Fibroblast of skin of left biceps (primary cell): Measurements from ENCODE around the gene ACD.
A peak's percentile ranks its signal among the peaks of the same experiment; 100 is the strongest.
"Not testable (repeated sequence)": the region's sequence is repeated elsewhere in the genome, so short reads cannot be mapped to it uniquely, and the experiment has no call there.

Source experiments
- DNase-seq, 2 experiments: peaks; one replicate each; pipeline ENCODE4 v3.0.0-alpha.2; 2013; ENCODE audit warnings: low read depth in 2 of 2

ACD gene

DNA sequence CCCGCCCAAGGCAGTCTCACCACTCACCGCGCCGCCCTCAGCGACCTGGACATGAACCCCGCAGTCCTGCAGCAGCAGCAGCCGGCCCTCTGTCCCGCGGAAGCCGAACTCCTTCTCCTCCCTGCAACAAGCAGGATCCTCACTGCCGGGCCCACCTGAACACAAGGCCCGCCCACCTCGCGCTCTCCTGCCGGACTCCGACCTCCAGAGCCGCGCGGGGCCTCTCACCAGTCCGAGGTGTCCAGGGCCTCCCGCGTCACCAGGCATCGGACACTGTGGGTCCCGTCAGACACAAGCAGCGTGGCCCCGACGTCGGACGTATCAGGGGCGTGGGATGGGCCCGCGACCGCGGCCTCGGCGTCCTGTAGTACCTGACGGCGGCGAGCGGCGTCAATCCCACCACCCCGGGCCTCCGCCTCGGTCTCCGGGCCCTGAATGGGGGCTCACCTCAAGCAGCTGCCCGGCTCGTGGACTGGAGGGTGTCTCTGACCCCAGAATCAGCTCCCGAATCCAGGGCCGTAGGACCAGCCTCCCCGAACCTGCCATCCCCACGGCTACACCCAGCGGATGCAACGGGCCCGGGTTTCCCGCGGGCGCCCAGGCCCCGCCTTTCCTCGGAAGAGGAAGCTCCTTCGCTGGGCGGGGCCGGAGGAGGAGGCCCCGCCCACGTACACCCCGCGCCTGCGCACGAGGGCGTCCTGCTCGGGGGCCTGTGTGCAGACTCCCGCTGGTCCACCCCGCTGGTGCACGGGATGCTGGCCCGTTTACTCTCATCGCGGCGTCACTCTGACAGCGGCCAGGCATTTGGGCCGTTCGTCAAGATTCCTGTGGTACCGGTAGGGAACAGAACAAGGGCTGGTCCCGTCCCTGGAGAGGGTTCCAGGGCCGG is at the start of gene ACD:
Gene ACD (minus strand): TSS at position 586 of the 889 bp plus-strand sequence. CDS start 40 bp downstream, at position 546.
- DNase-seq = peak; percentile 67 to 71

DNA sequence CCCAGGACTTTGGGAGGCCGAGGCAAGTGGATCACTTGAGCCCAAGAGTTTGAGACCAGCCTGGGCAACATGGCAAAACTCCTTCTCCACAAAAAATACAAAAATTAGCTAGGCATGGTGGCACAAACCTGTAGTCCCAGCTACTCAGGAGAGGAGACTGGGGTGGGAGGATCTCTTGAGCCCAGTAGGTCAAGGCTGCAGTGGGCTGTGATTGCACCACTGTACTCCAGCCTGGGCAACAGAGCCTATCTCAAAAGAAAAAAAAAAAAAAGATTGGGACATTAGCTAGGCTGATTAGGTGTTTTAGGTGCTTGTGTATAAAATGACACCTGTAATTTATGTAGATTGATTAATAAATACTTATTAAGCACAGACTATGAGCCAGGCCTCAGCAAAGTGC is 49.0 kb upstream of the ACD start:
- no peak for DNase-seq

DNA sequence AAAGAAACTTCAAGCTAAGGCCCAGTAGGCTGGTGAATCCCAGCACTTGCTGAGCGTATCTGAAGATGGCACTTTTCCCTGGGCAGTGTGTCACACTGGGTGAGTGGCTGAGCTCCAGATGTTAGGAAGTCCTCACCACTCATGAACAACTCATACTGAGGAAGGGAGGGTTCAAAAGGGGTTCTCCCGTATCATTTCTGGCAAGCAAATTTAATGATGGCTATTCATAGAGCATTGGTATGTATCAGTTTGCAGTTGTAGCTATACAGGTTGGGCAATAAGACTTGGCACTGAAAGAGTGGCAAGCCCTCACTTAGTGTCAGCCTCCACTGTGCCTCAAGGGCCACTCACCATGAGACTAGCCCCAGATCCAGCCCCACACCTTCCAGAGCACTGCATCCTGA is 48.3 kb upstream of the ACD start:
- DNase-seq = no peak

DNA sequence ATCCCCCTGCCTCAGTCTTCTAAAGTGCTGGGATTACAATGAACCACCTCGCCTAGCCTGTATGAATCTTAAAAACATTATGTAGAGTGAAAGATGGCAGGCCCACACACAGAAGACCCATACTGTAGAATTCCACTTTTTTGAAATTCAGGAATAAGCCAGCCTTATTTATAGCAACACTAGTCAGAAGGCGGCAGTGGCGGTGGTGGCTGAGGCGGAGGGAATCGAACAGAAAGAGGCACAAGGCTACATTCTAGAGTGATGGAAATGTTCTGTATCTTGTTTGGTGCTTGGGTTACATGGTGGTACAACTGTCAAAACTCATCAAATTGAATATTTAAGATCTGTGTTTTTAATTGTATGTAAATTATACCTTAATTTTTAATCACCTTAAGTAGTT is 47.7 kb upstream of the ACD start:
- DNase-seq = no peak

DNA sequence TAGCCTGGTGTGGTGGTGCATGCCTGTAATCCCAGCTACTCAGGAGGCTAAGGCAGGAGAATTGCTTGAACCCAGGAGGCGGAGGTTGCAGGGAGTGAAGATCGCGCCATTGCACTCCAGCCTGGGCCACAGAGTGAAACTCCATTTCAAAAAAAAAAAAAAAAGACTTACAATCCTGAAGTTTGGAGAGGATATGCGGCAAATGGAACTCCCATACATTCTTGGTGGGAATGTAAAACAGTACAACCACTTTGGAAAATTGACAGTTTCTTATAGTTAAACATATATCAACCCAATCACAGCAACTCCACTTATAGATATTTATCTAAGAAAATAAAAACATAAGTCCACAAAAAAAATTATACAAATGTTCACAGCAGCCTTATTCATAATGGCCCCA is 47.1 kb upstream of the ACD start:
- no peak for DNase-seq

DNA sequence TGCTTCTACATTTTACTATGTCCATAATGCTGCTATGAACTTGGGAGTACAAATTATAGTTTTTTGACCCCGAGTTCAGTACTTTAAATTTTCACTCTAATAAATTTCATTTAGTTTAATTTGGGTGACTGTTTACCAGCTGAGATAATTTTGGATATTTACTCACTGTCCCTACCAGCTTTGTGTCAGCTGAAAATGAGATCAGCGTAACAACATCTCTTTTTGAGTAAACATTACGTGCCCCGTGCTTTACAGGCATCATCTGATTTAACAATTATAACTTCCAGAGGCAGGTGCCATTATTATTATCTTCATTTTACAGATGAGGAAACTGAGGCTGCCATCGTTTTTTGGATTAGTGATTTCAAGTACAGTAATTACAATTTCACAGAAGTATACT is 44.0 kb upstream of the ACD start:
- DNase-seq = no peak

DNA sequence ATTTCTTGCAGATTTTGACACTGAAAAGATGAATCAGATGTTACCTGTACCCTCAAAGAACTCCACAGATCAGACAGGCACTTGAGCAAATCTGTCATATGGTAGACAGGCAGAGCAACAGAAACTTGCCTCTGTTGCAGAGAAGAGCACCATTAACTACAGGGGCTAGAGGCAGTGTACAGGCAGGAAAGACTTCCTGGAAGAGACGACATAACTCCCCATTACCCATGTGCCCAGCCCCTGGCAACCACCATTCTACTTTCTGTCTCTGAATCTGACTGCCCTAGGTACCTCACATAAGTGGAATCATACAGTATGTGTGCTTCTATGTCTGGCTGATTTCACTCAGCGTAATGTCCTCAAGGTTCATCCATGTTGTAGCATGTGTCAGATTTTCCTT is 43.6 kb upstream of the ACD start:
- DNase-seq = no peak

DNA sequence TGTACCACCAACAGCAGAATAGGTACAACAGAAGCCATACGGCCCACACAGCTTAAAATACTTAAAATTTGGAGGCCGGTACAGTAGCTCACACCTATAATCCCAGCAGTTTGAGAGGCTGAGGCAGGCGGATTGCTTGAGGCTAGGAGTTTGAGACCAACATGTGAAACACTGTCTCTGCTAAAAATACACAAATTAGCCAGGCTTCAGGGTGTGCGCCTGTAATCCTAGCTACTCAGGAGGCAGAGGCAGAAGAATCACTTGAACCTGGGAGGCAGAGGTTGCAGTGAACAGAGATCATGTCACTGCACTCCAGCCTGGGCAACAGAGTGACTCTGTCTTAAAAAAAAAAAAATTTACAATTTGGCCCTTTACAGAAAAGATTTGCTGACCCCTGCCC is 42.1 kb upstream of the ACD start:
- DNase-seq = no peak

DNA sequence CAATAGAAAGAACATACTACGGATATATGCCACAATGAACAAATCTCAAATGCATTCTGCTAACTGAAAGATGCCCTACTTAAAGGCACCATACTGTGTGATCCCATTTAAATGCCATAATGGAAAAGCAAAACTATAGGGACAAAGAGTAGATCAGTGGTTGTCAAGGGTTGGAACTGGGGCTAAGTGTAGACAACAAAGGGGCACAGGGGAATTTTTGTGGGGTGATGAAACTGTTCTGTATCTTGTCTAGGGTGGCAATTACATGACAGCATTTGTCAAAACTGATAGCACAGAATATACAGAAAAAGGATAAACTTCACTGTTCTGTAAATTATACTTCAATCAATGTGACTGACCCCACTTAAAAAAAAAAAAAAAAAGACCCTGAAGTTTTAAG is 41.4 kb upstream of the ACD start:
- DNase-seq = no peak

DNA sequence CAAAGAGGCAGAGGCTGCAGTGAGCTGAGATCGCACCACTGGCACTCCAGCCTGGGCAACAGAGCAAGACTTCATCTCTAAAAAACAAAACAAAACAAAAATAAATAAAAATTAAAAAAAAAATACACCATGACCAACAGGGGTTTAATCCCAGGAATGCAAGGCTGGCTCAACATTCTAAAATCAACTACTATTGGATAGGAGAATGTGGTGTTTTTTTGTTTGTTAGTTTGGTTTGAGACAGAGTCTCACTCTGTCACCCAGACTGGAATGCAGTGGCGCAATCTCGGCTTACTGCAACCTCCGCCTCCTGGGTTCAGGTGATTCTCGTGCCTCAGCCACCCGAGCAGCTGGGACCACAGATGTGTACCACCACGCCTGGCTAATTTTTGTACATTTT is 39.2 kb upstream of the ACD start:
- no peak for DNase-seq

DNA sequence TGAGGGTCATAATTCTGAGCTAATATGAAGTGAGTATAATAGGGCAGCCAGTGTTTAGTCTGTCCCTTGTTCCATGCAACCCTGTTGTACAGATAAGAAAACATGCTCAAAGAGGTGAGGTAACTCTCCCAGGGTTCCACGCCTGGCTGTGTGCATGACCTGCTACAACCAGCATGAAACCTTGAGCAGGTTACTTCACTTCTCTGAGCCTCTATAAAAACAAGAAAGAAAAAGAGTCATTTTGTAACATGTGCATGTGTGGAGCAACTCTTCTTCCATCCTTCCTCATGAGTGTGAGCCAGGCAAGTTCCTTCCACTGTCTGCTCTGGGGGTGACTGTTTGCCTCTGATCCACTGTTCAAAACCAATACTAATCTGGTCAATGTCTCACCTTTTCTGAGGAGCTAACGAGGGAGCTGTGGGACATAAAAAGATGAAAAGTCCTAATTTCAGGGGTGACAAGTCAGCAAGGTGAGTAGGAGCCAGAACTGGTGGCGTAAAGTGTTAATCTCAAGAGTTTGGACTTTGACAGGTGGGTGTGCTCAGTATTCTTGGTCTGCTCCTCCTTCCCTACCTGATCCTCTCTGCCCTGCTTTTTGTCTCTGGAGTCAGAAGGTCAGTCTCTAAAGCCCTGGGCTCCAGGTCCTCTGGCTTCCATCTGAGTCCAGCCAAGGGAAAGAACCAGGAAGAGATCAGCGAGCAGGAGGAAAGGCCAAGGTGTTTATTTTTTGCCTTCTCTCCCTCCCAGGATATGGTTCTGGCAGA is 37.5 kb upstream of the ACD start:
- DNase-seq = no peak

DNA sequence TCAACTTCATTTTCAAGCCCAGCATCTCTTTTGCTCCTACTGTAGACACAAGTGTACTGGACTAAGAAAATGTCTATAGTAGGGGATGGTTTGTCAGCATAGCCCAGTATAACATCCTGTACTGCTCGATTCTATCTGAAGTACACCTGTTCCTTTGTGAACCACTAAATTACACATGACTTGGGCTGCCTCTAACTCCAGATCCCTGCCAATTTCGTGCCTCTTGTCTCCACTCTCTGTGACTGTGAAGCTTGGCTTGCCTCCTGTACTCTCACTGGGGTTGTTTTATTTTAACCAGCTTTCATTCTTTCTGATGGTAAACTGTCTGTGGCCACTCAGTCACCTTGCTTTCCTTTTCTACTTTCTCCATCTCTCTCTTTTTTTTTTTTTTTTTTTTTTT is 34.6 kb upstream of the ACD start:
- no peak for DNase-seq

DNA sequence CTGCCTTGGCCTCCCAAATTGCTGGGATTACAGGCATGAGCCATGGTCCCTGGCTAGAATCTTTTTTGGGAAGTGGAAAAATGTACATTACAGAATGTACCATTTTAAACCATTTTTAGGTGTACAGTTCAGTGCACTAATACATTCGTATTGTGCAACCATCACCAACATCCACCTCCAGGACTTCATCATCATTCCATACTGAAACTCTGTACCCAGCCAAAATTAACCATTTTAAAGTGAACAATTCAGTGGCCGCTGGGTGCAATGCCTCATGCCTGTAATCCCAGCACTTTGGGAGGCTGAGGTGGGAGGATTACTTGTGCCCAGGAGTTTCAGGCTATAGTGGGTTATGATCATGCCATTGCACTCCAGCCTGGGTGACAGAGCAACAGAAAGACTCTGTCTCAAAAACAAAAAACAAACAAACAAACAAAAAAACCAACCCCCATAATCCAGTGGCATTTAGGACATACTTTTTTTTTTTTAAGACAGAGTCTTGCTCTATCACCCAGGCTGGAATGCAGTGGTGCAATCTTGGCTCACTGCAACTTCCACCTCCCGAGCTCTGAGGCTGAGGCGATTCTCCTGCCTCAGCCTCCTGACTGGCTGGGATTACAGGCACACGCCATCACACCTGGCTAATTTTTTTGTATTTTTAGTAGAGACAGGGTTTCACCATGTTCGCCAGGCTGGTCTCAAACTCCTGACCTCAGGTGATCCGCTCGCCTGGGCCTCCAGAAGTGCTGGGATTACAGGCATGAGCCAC is 33.6 kb upstream of the ACD start:
- DNase-seq = not testable (repeated sequence)

DNA sequence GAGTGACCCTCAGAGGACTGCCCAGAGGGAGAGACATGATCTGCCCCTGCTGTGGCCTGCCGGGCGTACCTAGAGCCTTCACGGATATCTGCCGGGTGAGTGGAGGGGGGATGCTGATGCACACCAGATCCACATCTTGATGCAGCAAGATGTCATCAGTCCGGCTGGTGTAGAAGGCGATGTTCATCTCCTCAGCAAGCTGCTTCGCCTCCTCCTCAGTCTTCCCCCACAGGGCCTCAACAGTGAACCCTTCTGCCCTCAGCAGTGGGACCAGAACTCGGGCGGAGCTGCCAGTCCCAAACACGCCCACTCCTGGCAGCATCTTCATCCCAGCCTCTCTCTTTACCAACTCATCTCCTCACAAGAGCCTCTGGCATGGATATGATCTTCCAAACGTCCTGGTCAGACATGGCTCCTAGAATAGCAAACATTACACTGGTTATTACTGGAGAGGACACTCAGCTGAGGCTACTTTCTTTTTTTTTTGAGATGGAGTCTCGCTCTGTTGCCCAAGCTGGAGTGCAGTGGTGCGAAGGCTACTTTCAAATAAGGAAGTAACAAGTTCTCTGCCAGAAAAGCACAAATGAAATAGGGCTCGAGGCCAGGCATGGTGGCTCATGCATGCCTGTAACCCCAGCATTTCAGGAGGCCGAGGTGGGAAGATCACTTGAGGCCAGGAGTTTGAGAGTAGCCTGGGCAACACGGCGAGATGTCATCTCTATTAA is 25.5 kb upstream of the ACD start:
- no peak for DNase-seq

DNA sequence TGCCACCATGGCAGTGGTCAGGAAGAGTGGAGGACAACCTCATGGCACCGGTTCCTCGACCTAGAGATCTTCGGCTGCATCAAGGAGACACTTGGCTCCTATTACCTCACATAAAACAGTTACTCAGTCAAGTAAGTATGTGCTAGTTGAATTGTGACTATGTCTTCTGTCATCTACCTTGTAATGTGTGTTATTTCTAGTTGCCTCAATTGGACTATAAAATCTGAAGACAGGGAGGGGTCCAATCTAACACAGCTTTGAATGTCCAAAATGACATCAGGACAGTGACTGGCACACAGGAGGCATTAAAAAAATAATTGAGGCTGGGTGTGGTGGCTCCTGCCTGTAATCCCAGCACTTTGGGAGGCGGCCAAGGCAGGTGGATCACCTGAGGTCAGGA is 23.7 kb upstream of the ACD start:
- no peak for DNase-seq

DNA sequence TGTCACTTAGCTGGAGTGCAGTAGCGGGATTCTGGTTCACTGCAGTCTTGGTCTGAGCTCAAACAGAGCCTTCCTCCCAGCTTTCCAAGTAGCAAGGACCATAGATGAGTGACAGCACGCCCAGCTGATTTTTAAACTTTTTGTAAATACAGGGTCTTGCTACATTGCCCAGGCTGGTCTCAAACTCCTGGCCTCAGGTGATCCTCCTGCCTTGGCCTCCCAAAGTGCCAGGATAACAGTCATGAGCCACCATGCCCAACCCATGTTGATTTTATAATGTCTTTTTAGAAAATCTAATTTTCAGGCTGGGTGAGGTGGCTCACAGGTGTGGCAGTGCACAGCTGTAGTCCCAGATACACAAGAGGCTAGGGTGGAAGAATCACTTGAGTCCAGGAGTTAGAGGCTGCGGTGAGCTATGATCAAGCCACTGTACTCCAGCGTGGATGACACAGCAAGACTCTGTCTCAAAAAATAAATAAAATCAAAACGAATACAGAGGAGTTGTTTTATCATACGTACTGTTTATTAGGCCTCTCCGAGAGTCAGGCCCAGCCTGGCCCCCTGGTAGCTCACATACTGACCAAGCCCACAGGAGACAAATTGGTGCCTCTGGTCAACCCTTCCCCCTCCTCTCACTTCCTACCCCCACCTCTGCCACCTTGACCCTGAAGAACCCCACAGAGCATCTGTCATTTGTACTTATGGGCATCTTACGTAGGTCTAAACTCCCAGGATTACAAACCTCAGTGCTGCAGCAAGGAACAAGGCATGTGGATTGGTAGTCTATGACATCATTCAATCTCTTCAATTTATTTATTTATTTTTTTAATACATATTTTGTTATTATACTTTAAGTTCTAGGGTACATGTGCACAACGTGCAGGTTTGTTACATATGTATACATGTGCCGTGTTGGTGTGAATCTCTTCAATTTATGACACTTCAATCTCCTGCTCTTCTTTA is 20.2 kb upstream of the ACD start:
- no peak for DNase-seq

DNA sequence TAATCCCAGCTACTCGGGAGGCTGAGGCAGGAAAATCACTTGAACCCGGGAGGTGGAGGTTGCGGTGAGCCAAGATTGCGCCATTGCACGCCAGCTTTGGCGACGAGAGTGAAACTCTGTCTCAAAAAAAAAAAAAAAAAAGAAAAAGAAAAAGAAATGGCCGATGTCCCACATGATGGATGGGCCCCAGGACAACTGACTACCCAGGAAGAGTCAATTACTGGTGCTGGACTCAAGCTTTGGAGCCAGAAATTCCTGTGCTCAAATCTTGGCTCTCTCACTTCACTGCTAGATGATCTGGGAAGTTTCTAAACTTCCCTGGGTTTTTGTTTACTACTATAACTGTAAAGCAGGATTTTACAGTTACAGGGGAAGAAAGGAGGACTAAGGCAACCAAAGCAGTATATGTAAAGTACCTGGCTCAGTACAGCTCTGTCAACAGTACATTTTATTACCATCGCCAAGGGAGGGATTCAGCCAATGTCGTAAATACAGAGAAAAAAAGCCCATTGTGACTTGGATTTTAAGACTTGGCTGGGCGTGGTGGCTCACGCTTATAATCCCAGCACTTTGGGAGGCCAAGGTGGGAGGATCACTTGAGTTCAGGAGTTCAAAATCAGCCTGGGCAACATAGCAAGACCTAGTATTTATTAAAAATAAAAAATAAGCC is 18.4 kb upstream of the ACD start:
- DNase-seq = no peak

DNA sequence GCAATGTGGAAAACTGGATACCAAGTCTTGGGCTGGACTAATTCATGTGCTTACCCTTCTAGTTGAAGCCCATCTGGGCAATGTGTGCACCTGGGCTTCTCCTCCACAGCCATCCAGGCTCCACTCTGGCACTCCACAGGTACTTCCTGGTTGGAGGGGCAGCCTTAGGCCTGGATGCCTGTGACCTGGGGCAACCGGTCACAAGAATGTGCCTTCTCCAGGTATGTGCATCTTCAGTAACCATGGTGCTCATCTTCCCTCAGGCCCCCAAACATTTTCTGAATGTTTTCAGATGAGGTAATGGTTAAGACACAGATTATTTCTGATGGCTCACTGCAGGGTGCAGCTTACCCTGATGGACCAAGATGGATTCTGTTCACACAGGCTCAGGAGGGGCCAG is 17.7 kb upstream of the ACD start:
- no peak for DNase-seq

DNA sequence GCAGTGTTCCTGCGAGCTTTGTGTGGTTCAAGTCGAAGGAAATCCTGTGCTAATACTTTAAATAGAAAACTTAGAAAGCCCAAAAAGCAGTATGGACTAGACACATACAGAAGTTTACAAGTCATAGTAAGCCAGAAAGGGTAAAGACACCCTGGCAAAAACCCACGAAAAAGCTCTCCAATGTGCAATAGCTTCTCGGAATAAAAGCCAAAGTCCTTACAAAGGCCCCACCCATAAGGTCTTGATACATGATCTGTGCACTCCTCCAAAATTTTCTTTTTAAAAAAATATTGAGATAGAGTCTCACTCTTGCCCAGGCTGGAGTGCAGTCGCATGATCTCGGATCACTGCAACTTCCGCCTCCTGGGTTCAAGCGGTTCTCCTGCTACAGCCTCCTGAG is 16.9 kb upstream of the ACD start:
- DNase-seq = no peak

DNA sequence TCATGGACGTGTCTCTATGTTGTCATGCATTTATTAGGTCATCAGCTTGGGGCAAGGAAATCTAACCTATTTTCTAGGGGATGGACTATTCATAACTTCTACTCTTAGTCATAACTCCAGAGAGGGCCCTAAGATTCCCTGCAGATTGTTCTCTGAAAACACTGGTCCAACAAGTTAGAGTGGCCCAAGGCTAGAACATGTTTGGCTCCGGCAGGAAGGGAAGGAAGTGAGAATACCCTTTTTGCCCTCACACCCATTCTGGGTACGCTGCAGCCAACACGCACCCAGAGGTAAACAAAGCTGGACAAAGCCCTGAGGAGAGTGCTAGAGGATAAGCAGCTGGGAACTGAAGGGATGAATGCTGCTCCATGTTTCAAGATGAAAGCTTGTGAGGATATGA is 16.5 kb upstream of the ACD start:
- DNase-seq = no peak
